K562 (cell line): ENCODE data around the gene CA6. TPM values are rescaled to one million over a fixed set of nuclear protein-coding genes. Genes with fewer than 3 reads are reported as not detected.

Experiments used
- ATAC-seq: fragments of 200-7000 bp; cut with Tn5 transposase; 3 replicates; pipeline ENCODE4 v1.9.1; 2020; ENCODE audit warnings: moderate library complexity
- BruUV-seq: library from RNA; stranded (reverse); fragments of 400-500 nt; replicated peaks from 2 replicates; lab custom pipeline; 2021; lab: Mats Ljungman, UMichigan
- CTCF ChIA-PET: fragments of 300-600 bp; formaldehyde crosslinking; extraction: SDS; loops from one replicate; lab custom pipeline; 2021; ENCODE audit warnings: low intra/inter-chr PET ratio; lab: Yijun Ruan, JAX
- POLR2A ChIA-PET: fragments of 300-600, 350-650 bp; sonication (Branson Sonifier 250); formaldehyde crosslinking; extraction: SDS; loops from one replicate; lab custom pipeline; 2021; ENCODE audit warnings: antibody characterized with exemption, inconsistent platforms; lab: Yijun Ruan, JAX
- DNase-seq, 4 experiments: peaks; one replicate each; pipeline versions ENCODE4 v3.0.0 to v3.0.0-alpha.2; 2011 to 2018; ENCODE audit warnings: low spot score in 3 of 4, mixed read lengths in 3 of 4; ENCODE audit errors: extremely low read depth in 1 of 4
- FAIRE-seq: peaks from 2 replicates; lab custom pipeline; 2011; peaks lifted over from hg19 to GRCh38; lab: Jason Lieb, UNC
- H2AFZ ChIP-seq: 2 replicates; pipeline ENCODE4 v1.6.0; 2011; ENCODE audit warnings: low read depth, low read length, control low read depth, inconsistent platforms
- H3K27ac ChIP-seq: fragments of 200-600 bp; 3 replicates; pipeline ENCODE4 v1.8.0; 2011; ENCODE audit warnings: low read depth, mild to moderate bottlenecking, control low read depth, inconsistent platforms, low read length, moderate library complexity, mixed read lengths; ENCODE audit errors: extremely low read depth
- H3K27me3 ChIP-seq, 2 experiments: fragments of 300-600 bp in 1 of 2; 2 replicates in 1 of 2; 3 replicates in 1 of 2; pipeline versions ENCODE4 v1.6.0 to v1.8.0; 2011; ENCODE audit warnings: inconsistent platforms in 2 of 2, low read length in 2 of 2, mild to moderate bottlenecking in 1 of 2, mixed read lengths in 1 of 2, moderate library complexity in 1 of 2; ENCODE audit not compliant: control insufficient read depth in 2 of 2, insufficient read depth in 2 of 2
- H3K36me3 ChIP-seq: fragments of 300-600 bp; 3 replicates; pipeline ENCODE4 v1.8.0; 2011; ENCODE audit warnings: mild to moderate bottlenecking, low read length, inconsistent platforms; ENCODE audit not compliant: control insufficient read depth, insufficient read depth
- H3K4me1 ChIP-seq, 2 experiments: fragments of 200-600 bp in 1 of 2; replicated peaks in 1 of 2; 2 replicates in 1 of 2; 3 replicates in 1 of 2; pipeline versions ENCODE4 v1.5.1 to v1.8.0; 2011; ENCODE audit warnings: inconsistent platforms in 2 of 2, low read length in 2 of 2, mild to moderate bottlenecking in 1 of 2, mixed read lengths in 1 of 2, moderate library complexity in 1 of 2; ENCODE audit not compliant: control insufficient read depth in 2 of 2, insufficient read depth in 2 of 2
- H3K4me2 ChIP-seq: 2 replicates; pipeline ENCODE4 v1.6.1; 2011; ENCODE audit warnings: low read length, control low read depth, inconsistent platforms, mixed read lengths; ENCODE audit not compliant: insufficient read depth
- H3K4me3 ChIP-seq: fragments of 200-600 bp; sonication (generic), shearing (Covaris generic); 2 replicates; pipeline ENCODE4 v1.5.1; 2016; ENCODE audit warnings: control low read depth, inconsistent platforms
- H3K79me2 ChIP-seq: fragments of 200-600 bp; 3 replicates; pipeline ENCODE4 v1.8.0; 2011; ENCODE audit warnings: low read length, inconsistent platforms; ENCODE audit not compliant: control insufficient read depth, insufficient read depth
- H3K9ac ChIP-seq, 2 experiments: 2 replicates each; pipeline versions ENCODE4 v1.6.0 to v1.6.1; 2011; ENCODE audit warnings: low read depth in 2 of 2, low read length in 2 of 2, control low read depth in 1 of 2, inconsistent platforms in 1 of 2, mild to moderate bottlenecking in 1 of 2, mixed read lengths in 1 of 2; ENCODE audit not compliant: insufficient read depth in 1 of 2
- H3K9me1 ChIP-seq: one replicate; pipeline ENCODE4 v1.6.0; 2011; ENCODE audit warnings: inconsistent platforms, mild to moderate bottlenecking, low read length, moderate library complexity; ENCODE audit not compliant: control insufficient read depth, insufficient read depth
- H3K9me3 ChIP-seq: replicated peaks from 2 replicates; pipeline ENCODE4 v1.5.1; 2011; ENCODE audit warnings: low read depth, low read length, inconsistent platforms; ENCODE audit not compliant: control insufficient read depth, insufficient read depth
- H4K20me1 ChIP-seq: replicated peaks from 2 replicates; pipeline ENCODE4 v1.6.1; 2011; ENCODE audit warnings: low read length, inconsistent platforms, mixed read lengths; ENCODE audit not compliant: control insufficient read depth, insufficient read depth
- C11orf30 ChIP-seq: fragments of 450-650 bp; IDR thresholded peaks from 2 replicates; pipeline ENCODE4 v1.6.1; 2016; ENCODE audit warnings: low read depth, mild to moderate bottlenecking
- FOXA3 ChIP-seq, 2 experiments: fragments of 450-650 bp in 1 of 2; sonication (generic) in 1 of 2; formaldehyde crosslinking; IDR thresholded peaks in 1 of 2; conservative IDR thresholded peaks in 1 of 2; 2 replicates each; pipeline versions ENCODE4 v1.4.0 to v1.8.0; 2020 to 2022; ENCODE audit warnings: mild to moderate bottlenecking in 2 of 2, missing genetic modification reagents in 1 of 2
- JUN ChIP-seq, 2 experiments: sonication (generic) in 1 of 2; formaldehyde crosslinking in 1 of 2; IDR thresholded peaks; 2 replicates each; pipeline versions ENCODE4 v1.6.1 to v1.8.0; 2012 to 2022; ENCODE audit warnings: borderline replicate concordance in 2 of 2, mild to moderate bottlenecking in 2 of 2, improper control_type of control experiment in 1 of 2, low read depth in 1 of 2, low read length in 1 of 2, missing genetic modification reagents in 1 of 2
- MAFF ChIP-seq: IDR thresholded peaks from 2 replicates; pipeline ENCODE4 v1.6.1; 2012; ENCODE audit warnings: low read length, improper control_type of control experiment
- NR2F6 ChIP-seq: fragments of 450-650 bp; formaldehyde crosslinking; IDR thresholded peaks from 2 replicates; pipeline ENCODE4 v1.4.0; 2020; ENCODE audit warnings: mild to moderate bottlenecking
- RBM25 ChIP-seq: fragments of 200-400 bp; formaldehyde crosslinking; IDR thresholded peaks from 2 replicates; pipeline ENCODE4 v1.6.1; 2018; ENCODE audit warnings: low read length, low read depth, moderate library complexity; ENCODE audit not compliant: severe bottlenecking
- SAFB ChIP-seq: fragments of 200-400 bp; formaldehyde crosslinking; IDR thresholded peaks from 2 replicates; pipeline ENCODE4 v1.6.1; 2017; ENCODE audit warnings: low read depth, low read length, borderline replicate concordance
- TSC22D4 ChIP-seq: fragments of 450-650 bp; IDR thresholded peaks from 2 replicates; pipeline ENCODE4 v1.6.1; 2016; ENCODE audit warnings: missing genetic modification characterization, missing biosample characterization, control low read depth
- ZBTB17 ChIP-seq: fragments of 450-650 bp; formaldehyde crosslinking; IDR thresholded peaks from 2 replicates; pipeline ENCODE4 v1.4.0; 2020; ENCODE audit warnings: mild to moderate bottlenecking
- ZBTB7A ChIP-seq: IDR thresholded peaks from 2 replicates; pipeline ENCODE4 v1.6.1; 2011; ENCODE audit warnings: low read depth, mild to moderate bottlenecking, low read length, moderate library complexity, borderline replicate concordance; ENCODE audit not compliant: control insufficient read depth
- ZNF212 ChIP-seq: fragments of 450-650 bp; formaldehyde crosslinking; IDR thresholded peaks from 2 replicates; pipeline ENCODE4 v1.4.0; 2020; ENCODE audit warnings: mild to moderate bottlenecking
- ZNF77 ChIP-seq: fragments of 250-450 bp; sonication (Bioruptor Pico); IDR thresholded peaks from 2 replicates; pipeline ENCODE4 v1.5.0; 2020
- WGBS: fragments of 100-300 bp; shearing (Covaris generic); methylation state at CpG from one replicate; pipeline ENCODE4 v1.1.6; 2016; ENCODE audit warnings: low coverage, mixed read lengths; ENCODE audit not compliant: insufficient coverage; ENCODE audit errors: missing lambda C conversion rate; 5-methylcytosine and 5-hydroxymethylcytosine counted together
- in situ Hi-C: fragments of 300-500 bp; cut with MboI; formaldehyde crosslinking; loops from 4 replicates; pipeline ENCODE4 v1.15.0; 2018; ENCODE audit warnings: inconsistent platforms, mixed read lengths
- intact Hi-C: fragments of 100-400 bp; cut with micrococcal nuclease; formaldehyde crosslinking; loops from 2 replicates; pipeline ENCODE4 v1.14.2; 2022
- polyA plus RNA-seq, 8 experiments: library from polyadenylated mRNA; depleted of rRNA in 4 of 8; stranded (reverse) in 5 of 8; unstranded in 3 of 8; fragments of >200 nt; fragmentation: Nextera tagmentation in 2 of 8; fragmentation: Illumina TruSeq in 1 of 8; extraction: Ambion mirVana in 2 of 8; extraction: Trizol in 1 of 8; gene quantifications; 2 replicates each; pipeline versions ENCODE4 v1.2.1 to v1.2.3, GENCODE V29; 2011 to 2014; ENCODE audit warnings: inconsistent platforms in 1 of 8, missing spikeins in 1 of 8
- total RNA-seq, 7 experiments: library from RNA; depleted of rRNA in 6 of 7; stranded (reverse); fragments of >200 nt in 6 of 7; fragmentation: Illumina TruSeq in 2 of 7; extraction: Trizol in 2 of 7; gene quantifications; 2 replicates each; pipeline versions ENCODE4 v1.2.1 to v1.2.3, GENCODE V29; 2011 to 2021; ENCODE audit warnings: low replicate concordance in 1 of 7
- TF ChIP-seq, protein P1 (sequence below): sonication (generic); formaldehyde crosslinking; IDR thresholded peaks from 2 replicates; pipeline ENCODE4 v1.8.1; 2023; ENCODE audit warnings: mild to moderate bottlenecking, missing genetic modification reagents
- TF ChIP-seq, protein P2 (sequence below): sonication (generic); formaldehyde crosslinking; IDR thresholded peaks from 2 replicates; pipeline ENCODE4 v1.8.1; 2023; ENCODE audit warnings: mild to moderate bottlenecking, missing genetic modification reagents, moderate library complexity

CA6 gene
- total and polyA plus RNA-seq, 9 of the 15 experiments (the other 6 are each of a cell fraction or from before 2014, with no cell fraction given) = not detected

DNA sequence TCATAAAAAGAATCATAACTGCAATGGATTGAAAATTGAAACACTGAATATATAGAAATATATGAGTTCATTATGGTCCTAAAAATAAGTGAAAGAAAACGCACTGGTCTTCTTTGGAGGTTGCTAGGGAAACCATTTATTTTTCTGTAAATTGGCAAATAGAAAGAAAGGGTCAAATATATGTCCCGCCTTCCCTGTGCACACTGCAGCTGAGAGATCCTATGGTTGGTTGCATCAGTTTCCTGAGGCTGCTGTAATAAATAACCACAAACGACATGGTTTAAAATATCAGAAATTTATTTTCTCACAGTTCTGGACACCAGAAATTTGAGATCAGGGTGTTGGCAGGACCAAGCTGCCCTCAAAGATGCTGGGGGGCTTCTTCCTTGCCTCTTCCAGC is 35.0 kb downstream of the CA6 start:
- H3K4me1 ChIP-seq = no peaks in the 10 kb centered on the region
- no peaks in the 10 kb centered on the region for H3K36me3 ChIP-seq
- no peak overlapping the region for H3K4me3 ChIP-seq
- H3K27me3 ChIP-seq = peaks cover 34 to 42% of the 10 kb centered on the region in 2 experiments
- ChIA-PET CTCF (no interaction called here), POLR2A (no interaction called here)
- no peaks in the 10 kb centered on the region for H3K9me1 ChIP-seq
- FAIRE-seq (no peak), DNase-seq (no peak), ATAC-seq (no peak)
- H3K27ac ChIP-seq = no peak overlapping the region
- H3K9me3 ChIP-seq = no peaks in the 10 kb centered on the region; the same call in 1 of the 2 replicates
- no peaks in the 10 kb centered on the region for H3K79me2 ChIP-seq
- no TSS peak for BruUV-seq
- no peaks in the 10 kb centered on the region for H4K20me1 ChIP-seq
- intact Hi-C loops = no loop called here
- no peak overlapping the region for H3K4me2 ChIP-seq
- H3K9ac ChIP-seq = no peak overlapping the region
- H2AFZ ChIP-seq = no peak overlapping the region
- in situ Hi-C loops = no loop called here
- 0% methylated on average over 3 of the region's 3 CpGs for WGBS
- TF ChIP-seq RBM25 = peak; percentile 7
- TF ChIP-seq, protein P1, sequence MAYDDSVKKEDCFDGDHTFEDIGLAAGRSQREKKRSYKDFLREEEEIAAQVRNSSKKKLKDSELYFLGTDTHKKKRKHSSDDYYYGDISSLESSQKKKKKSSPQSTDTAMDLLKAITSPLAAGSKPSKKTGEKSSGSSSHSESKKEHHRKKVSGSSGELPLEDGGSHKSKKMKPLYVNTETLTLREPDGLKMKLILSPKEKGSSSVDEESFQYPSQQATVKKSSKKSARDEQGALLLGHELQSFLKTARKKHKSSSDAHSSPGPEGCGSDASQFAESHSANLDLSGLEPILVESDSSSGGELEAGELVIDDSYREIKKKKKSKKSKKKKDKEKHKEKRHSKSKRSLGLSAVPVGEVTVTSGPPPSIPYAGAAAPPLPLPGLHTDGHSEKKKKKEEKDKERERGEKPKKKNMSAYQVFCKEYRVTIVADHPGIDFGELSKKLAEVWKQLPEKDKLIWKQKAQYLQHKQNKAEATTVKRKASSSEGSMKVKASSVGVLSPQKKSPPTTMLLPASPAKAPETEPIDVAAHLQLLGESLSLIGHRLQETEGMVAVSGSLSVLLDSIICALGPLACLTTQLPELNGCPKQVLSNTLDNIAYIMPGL (CRISPR knock-in tag) = no peak

DNA sequence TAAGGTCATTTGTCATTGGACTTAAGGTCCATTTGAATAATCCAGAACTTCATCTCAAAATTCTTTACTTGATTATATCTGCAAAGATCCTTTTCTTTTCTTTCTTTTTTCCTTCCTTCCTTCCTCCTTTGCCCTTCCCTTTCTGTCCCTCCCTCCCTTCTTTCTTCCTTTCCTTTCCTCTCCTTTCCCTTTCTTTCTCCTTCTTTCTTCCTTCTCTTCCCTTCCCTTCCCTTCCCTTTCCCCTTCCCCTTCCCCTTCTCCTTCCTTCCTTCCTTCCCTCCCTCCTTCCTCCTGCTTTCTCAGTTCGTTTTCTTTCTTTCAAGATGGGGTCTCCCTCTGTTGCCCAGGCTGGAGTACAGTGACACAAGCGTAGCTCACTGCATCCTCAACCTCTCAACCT is 35.5 kb downstream of the CA6 start:
- ChIA-PET POLR2A (no interaction called here), CTCF (no interaction called here)
- ATAC-seq (no peak), DNase-seq (no peak), FAIRE-seq (no peak)
- Histone ChIP-seq H3K27ac (no peak overlapping the region), H3K9me3 (no peaks in the 10 kb centered on the region; the same call in 1 of the 2 replicates), H3K36me3 (no peaks in the 10 kb centered on the region), H4K20me1 (no peaks in the 10 kb centered on the region), H3K4me2 (no peak overlapping the region), H3K27me3 (peaks cover 36 to 43% of the 10 kb centered on the region in 2 experiments), H3K9ac (no peak overlapping the region), H2AFZ (no peak overlapping the region), H3K4me3 (no peak overlapping the region), H3K79me2 (no peaks in the 10 kb centered on the region), H3K4me1 (no peaks in the 10 kb centered on the region), H3K9me1 (no peaks in the 10 kb centered on the region)
- 2% methylated on average over 2 of the region's 2 CpGs for WGBS
- BruUV-seq = no TSS peak
- intact Hi-C loops (no loop called here), in situ Hi-C loops (no loop called here)
- TF ChIP-seq FOXA3 (CRISPR knock-in tag; conservative IDR thresholded peaks at IDR 0.05 in 1 of 2, IDR thresholded peaks at IDR 0.05 in 1 of 2) (no peak), SAFB (no peak), MAFF (no peak), ZBTB7A (no peak), TSC22D4 (no peak), C11orf30 (no peak), JUN (IDR thresholded peaks at IDR 0.05; ENCODE audit: borderline replicate concordance, low read depth, low read length) (no peak), JUN (CRISPR knock-in tag; IDR thresholded peaks at IDR 0.05; ENCODE audit: borderline replicate concordance) (no peak), NR2F6 (no peak), ZNF212 (CRISPR knock-in tag) (no peak), ZBTB17 (CRISPR knock-in tag) (no peak), ZNF77 (no peak)
- TF ChIP-seq, protein P2, sequence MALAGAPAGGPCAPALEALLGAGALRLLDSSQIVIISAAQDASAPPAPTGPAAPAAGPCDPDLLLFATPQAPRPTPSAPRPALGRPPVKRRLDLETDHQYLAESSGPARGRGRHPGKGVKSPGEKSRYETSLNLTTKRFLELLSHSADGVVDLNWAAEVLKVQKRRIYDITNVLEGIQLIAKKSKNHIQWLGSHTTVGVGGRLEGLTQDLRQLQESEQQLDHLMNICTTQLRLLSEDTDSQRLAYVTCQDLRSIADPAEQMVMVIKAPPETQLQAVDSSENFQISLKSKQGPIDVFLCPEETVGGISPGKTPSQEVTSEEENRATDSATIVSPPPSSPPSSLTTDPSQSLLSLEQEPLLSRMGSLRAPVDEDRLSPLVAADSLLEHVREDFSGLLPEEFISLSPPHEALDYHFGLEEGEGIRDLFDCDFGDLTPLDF (CRISPR knock-in tag) = no peak
